HG03196 (cell line): ENCODE measurements around the gene KRTAP9-1.
"Not testable (repeated sequence)": the region's sequence is repeated elsewhere in the genome, so short reads cannot be mapped to it uniquely, and the experiment has no call there.

Source experiments
- ATAC-seq: cut with Tn5 transposase; IDR thresholded peaks from one replicate; pipeline ENCODE4 v1.9.1; 2021; ENCODE audit not compliant: unreplicated experiment

The KRTAP9-1 gene, protein sequence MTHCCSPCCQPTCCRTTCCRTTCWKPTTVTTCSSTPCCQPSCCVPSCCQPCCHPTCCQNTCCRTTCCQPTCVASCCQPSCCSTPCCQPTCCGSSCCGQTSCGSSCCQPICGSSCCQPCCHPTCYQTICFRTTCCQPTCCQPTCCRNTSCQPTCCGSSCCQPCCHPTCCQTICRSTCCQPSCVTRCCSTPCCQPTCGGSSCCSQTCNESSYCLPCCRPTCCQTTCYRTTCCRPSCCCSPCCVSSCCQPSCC

DNA sequence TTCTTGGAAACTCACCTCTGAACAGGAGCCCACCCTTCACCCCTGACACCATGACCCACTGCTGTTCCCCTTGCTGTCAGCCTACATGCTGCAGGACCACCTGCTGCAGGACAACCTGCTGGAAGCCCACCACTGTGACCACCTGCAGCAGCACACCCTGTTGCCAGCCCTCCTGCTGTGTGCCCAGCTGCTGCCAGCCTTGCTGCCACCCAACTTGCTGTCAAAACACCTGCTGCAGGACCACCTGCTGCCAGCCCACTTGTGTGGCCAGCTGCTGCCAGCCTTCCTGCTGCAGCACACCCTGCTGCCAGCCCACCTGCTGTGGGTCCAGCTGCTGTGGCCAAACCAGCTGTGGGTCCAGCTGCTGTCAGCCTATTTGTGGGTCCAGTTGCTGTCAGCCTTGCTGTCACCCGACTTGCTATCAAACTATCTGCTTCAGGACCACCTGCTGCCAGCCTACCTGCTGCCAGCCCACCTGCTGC is at the start of gene KRTAP9-1:
TSS of gene KRTAP9-1 (plus strand) at position 51 of the 482 bp plus-strand sequence. CDS start at position 51, 0 bp downstream.
- ATAC-seq: not testable (repeated sequence)

DNA sequence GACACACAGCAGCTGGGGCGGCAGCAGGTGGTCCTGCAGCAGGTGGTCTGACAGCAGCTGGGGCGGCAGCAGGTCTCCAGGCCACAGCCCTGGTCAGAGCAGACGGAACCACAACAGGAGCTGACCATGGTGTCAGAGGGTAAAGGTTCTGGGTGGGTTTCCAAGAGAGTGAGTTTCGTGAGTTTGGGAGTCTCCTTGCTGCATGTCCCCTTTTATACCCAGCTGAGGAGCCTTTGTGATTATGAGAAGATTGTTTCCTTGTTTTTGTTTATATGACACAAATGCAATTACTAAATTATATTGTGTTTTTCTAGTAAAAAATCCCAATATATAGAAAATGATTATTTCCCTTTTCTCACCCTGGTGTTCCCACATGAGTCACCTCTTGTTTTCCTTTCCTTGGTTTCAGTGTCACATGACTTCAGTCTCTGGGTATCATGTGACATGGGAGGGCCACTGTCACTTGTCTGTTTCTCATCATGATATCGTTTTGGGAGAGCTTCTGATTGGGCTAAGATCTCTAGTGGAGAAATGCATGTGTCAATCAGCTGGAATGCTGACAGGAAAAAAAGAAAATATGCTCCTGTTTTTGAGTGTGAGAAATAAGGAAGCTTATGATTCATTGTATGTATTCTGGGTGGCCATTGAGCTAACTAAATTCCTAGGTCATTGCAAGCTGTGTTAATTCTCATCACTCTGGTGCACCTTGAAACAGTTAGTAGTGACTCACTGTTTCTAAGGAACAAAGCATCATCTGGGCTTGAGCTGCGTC is 49.1 kb upstream of the KRTAP9-1 start, which contains the start of gene KRTAP4-6:
TSS of gene KRTAP4-6 (minus strand) at position 185 of the 772 bp plus-strand sequence. CDS start at position 128, 57 bp downstream.
- no peak for ATAC-seq

DNA sequence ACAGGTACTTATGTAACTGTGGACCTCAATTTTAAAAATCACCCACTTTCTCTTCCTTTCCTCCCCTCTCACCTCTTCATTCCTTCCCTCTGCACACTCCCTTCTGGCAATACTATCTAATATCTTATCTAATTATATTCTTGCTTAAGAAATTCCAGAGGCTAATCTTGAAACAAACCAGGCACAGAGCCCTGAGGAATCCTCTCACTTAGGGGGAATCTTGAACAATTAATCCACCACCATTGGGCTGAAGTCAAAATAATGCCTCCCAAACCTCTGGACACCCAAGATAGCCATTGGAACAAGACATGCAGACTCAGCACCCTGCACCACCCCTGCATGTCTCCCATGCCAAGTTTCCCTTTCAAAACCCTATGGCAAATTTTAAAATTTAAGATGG is 48.3 kb upstream of the KRTAP9-1 start:
- ATAC-seq: no peak

DNA sequence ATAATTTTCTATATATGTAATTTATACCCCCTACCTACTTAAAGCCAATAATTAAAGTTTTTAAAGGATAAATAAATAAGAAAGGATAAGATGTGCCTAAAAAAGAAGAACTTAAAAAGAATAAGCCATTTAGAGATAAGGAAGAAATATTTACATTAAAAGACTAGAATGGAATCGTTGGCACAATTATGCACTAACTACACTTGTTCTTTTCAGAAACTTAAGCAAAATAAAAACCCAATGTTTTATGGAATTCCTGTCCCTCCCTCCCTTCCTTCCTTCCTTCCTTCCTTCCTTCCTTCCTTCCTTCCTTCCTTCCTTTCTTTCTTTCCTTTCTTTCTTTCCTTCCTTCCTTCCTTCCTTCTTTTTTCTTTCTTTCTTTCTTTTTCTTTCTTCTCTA is 44.8 kb upstream of the KRTAP9-1 start:
- no peak for ATAC-seq

DNA sequence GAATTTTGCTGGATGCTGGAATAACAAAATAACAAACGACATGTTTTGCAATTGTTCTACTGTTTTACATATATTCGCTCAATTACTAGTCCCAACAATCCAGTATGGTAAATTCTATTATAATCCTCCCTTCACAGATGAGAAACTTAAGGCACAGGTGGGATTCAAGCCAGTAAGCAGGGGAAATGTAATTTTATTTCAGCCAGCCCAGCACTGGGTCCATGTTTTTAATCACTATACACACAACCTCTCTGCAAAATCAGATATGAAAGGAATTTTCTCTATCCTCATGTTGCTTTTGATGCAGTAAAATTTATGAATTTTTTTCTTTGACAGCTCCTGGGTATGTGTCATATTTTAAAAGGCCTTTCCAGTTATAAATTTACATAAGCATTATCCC is 44.4 kb upstream of the KRTAP9-1 start:
- ATAC-seq: no peak

DNA sequence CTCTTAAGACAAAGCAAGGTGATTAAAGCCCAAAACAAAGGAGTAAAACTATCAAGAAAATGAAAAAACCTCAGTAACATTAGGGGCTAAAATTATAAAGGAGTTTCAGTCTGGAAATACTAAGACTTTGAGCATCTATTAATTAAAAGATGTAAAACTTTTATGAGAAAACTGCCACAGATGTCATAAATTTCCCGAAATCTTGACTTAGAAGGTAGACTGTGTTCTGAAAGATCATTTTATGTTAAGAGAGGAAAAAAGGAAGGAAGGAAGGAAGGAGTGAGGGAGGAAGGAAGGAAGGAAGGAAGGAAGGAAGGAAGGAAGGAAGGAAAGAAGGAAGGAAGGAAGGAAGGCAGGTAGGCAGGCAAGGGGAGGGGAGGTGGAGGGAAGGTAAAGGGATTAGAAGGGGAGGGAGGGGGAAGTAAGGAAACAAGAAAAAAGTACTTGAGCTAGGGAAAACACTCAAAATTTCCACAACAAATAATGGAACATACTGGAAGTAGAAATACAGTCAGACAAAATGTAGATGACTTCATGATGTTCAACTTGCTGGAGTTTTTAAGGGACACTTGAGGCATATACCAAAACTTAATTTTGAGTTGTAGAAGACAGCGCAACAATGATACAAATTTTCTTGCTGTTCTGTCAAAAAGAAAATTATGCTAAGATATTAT is 42.0 kb upstream of the KRTAP9-1 start:
- no peak for ATAC-seq

DNA sequence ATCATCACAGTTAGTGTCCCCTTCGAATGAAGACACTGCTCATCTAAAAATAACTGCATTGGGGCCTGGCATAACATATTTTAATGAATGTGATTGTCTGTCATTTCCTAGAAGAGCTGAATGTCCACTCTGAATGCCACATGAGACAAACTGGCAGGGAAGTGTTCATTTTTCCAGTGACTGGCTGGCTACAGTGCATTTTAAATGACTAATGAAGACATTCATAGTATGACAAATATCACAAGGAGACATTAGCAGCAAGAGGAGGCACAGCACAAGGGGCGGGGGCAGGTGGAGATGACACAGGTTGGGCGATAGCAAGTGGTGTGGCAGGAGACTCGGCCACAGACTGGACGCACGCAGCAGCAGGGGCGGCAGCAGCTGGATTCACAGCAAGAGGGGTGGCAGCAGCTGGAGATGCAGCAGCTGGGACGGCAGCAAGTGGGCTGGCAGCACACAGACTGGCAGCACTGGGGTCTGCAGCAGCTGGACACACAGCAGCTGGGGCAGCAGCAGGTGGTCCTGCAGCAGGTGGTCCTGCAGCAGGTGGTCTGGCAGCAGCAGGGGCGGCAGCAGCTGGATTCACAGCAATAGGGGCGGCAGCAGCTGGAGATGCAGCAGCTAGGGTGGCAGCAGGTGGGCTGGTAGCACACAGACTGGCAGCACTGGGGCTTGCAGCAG is 40.6 kb upstream of the KRTAP9-1 start:
- ATAC-seq: not testable (repeated sequence)

DNA sequence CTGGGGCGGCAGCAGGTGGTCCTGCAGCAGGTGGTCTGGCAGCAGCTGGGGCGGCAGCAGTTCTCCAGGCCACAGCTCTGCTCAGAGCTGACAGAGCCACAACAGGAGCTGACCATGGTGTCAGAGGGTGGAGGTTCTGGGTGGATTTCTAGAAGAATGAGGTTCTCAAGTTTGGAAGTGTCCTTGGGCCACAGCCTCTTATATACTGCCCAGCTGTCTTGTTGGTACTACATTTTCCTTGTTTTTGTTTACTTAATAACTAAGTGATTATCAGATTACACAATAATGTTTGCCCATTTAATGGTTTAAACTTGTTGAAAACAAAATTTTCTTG is 40.1 kb upstream of the KRTAP9-1 start, which contains the start of gene KRTAP4-5:
TSS of gene KRTAP4-5 (minus strand) at position 174 of the 334 bp plus-strand sequence. CDS start at position 116, 58 bp downstream.
- no peak for ATAC-seq

DNA sequence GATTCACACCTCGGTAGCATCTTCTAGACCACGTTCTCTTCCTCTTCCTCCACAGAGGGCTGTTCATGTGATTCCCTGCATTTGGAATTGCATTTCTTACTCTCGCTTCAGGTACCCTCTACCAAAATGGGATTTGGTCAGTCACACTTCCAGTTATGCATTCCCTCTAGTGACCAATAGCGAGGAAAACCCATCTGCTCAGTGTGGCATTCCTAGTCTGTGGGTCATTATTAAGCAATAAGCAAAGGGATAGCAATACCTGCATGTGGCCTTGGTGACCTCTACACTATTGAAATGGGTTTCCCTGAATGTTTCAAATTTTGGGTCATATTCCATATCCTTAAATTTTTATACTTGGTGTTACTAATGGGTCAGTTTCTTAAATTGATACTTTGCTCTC is 39.7 kb upstream of the KRTAP9-1 start:
- ATAC-seq: no peak

DNA sequence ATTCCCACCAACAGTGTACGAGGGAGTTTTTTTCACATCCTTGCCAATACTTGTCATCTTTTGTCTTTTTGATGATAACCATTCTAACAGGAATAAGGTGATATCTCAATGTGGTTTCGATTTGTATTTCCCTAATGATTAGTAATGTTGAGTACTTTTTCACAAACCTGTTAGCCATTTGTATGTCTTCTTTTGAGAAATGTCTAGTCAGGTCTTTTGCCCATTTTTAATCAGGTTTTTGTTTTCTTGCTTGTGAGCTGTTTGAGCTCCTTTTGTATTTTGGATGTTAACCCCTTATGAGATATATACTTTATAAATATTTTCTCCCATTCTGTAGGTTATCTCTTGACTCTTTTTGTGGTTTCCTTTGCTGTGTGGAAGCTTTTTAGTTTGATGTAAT is 38.2 kb upstream of the KRTAP9-1 start:
- ATAC-seq: no peak

DNA sequence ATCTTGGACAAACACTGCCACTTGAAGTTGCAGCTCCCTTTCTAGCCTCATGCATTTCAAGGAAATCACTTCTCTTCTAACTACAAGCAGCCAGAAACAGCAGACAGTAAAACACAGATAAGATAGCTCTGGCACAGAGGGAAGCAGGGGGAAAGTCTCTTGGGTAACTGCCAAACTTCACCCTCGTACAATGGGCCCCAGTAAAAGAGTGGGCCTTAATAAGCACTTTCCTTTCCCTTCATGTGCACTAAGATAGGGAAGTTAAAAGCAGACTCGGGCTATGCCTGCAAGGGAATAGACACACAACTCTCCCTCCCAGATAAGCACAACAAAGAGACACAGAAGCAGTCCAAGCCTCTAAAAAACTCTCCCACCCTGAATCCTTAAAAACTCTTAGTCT is 35.8 kb upstream of the KRTAP9-1 start:
- ATAC-seq: no peak

DNA sequence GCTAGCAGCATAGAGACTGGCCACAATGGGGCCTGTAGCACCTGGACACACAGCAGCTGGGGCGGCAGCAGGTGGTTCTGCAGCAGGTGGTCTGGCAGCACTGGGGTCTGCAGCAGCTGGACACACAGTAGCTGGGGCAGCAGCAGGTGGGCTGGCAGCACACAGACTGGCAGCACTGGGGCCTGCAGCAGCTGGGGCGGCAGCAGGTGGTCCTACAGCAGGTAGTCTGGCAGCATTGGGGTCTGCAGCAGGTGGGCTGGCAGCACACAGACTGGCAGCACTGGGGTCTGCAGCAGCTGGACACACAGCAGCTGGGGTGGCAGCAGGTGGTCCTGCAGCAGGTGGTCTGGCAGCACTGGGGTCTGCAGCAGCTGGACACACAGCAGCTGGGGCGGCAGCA is 29.5 kb upstream of the KRTAP9-1 start:
- ATAC-seq: not testable (repeated sequence)

DNA sequence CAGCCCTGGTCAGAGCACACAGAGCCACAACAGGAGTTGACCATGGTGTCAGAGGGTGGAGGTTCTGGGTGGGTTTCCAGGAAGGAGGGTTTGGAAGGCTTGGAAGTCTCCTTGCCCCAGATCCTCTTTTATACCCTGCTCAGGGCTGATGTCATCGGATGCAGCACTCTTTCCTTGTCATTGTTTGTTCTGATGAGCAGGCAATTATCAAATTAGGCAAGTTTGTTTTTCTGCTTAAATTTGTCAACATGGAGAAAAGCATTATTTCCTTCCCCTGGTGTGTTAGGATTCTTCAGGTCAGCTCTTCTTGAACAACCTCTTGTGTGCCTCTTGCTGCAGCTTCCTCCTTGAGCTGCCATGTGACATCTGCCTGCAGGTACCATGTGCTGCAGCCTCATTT is 29.0 kb upstream of the KRTAP9-1 start, which contains the start of gene KRTAP4-4:
TSS of gene KRTAP4-4 (minus strand) at position 101 of the 400 bp plus-strand sequence. CDS start at position 44, 57 bp downstream.
- ATAC-seq: no peak

DNA sequence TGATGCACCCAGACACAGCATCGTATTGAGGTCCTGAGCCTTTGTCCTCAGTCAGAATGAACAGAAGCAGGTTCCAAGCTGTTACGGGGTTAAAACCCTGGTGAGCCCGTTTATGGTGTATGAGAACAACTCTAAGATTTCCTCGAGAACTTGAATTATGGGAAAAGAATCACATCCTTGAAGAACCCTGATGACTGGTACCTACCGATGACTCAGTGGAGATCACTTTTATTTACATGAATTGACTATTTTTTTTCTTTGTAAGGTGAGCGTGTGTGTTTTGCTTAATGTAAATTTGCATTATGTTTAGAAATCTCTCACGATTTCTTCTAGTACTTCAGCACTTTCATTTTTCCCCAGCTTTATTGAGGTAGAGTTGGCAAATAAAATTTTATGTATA is 25.9 kb upstream of the KRTAP9-1 start:
- ATAC-seq: no peak

DNA sequence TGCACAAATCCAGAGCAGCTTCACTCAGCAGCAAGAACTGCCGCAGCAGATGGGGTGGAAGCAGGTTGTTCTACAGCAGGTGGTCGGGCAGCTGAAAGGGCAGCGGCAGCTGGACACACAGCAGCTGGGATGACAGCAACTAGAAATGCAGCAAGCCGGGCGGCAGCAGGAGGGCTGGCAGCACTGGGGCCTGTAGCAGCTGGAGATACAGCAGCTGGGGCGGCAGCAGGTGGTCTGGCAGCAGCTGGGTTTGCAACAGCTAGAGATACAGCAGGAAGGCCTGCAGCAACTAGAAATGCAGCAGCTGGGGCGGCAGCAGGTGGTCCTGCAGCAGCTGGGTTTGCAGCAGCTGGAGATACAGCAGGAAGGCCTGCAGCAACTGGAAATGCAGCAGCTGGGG is 22.1 kb upstream of the KRTAP9-1 start:
- no peak for ATAC-seq

DNA sequence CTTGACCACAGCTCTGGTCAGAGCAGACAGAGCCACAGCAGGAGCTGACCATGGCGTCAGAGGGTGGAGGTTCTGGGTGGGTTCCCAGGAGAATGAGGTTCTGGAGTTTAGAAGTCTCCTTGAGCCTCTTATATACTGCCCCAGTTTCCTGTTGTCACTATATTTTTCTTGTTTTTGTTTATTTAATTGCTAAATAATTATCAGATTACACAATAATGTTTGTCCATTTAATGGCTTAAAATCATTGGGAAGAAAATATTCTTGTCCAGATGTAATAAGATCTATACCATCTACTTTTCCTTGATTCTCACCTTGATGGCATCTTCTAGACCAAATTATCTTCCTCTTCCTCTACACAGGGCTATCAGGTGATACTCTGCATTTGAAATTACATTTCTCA is 21.6 kb upstream of the KRTAP9-1 start, which contains the start of gene KRTAP4-3:
TSS of gene KRTAP4-3 (minus strand) at position 101 of the 400 bp plus-strand sequence. CDS start at position 52, 49 bp downstream.
- ATAC-seq: no peak

DNA sequence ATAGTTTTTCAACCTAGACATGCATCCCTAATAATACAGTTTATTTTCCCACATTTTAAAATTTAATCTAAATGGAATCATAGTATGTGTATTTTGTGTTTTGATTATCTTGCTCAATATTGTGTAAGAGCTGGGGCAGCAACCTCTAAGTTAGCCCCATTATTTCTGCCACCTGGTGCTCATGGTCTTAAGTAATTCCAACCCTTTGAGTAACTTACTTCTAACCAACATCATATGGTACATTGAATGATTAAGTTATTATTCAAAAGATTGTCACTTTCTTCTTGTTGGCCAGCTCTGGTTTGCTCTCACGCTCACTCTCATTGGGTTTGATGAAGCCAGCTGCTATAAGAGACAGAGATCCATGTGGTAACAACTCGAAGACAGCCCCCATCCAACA is 17.8 kb upstream of the KRTAP9-1 start:
- ATAC-seq: no peak

DNA sequence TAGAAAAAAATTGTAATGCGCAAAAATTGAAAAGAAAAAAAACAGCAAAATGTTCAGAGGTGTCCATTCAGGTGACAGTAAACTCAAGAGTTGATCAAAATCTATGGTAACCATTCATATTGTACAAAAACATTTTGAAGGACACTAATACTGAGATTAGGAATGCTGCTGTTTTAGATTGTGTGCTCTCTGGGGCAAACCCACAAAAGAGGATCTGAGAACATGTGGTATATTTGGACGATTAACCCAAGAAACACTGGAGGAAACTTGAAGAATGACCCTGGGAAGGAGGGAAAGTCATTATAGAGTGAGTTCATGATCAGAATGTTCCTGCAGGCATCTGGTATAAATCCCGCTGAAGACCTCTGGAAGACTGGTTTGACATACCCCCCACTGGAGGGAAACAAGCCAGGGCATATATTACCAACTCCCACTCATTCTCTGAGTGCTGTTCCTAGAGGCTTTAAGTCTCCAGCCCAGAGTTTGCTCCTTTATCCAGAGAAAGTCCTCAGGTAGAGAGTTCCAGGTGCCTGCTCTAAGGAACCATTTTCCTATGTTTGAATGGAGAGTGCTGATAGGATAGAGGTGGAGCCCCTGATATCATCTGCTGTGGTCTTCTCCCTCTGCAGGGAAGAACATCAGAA is 12.8 kb upstream of the KRTAP9-1 start:
- ATAC-seq: no peak

DNA sequence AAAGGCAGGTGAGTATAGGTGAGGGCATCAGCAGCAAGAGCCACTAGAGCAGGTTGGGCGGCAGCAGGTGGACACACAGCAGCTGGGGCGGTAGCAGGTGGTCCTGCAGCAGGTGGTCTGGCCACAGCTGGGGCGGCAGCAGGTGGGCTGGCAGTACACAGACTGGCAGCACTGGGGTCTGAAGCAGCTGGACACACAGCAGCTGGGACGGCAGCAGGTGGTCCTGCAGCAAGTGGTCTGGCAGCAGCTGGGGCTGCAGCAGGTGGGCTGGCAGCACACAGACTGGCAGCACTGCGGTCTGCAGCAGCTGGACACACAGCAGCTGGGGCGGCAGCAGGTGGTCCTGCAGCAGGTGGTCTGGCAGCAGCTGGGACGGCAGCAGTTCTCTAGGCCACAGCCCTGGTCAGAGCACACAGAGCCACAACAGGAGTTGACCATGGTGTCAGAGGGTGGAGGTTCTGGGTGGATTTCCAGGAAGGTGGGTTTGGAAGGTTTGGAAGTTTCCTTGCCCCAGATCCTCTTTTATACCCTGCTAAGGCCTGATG is 11.9 kb upstream of the KRTAP9-1 start, which contains the start of gene KRTAP4-2:
TSS of gene KRTAP4-2 (minus strand) at position 495 of the 545 bp plus-strand sequence. CDS start at position 438, 57 bp downstream.
- no peak for ATAC-seq

DNA sequence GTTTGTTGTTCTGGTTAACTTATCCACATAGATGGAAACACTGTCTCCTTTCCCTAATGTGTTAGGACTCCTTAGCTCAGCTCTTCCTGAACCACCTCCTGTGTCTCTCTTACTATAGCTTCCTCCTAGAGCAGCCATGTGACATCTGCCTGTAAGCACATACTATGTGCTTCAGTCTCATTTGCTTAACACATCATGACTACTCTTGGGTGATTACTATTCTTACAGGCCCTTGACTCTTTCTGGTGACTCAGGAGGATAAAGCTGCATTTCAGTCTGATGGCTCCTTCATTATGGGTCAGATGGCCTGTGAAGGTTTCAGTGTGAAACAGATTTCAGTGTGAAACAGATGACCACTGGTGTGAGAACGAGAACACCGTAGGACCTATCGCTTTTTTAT is 11.3 kb upstream of the KRTAP9-1 start:
- no peak for ATAC-seq
